Kidney (tissue), 14 donors: ENCODE measurements around the gene CTSW. TPM values are rescaled to one million over a fixed set of nuclear protein-coding genes. Genes with fewer than 3 reads are reported as not detected.

Experiments
- DNase-seq, 5 donors: peaks; one replicate each; pipeline ENCODE4 v3.0.0-alpha.2; 2013 to 2020
- FAIRE-seq: peaks from 2 replicates; lab custom pipeline; 2012; peaks lifted over from hg19 to GRCh38; lab: Jason Lieb, UNC
- H3K27ac ChIP-seq, 2 donors: one replicate each; pipeline ENCODE4 v1.7.0; 2013; ENCODE audit warnings: low read depth in 2 of 2, low read length in 2 of 2, inconsistent platforms in 1 of 2
- H3K27me3 ChIP-seq: one replicate; pipeline ENCODE4 v1.7.1; 2013; ENCODE audit warnings: low read length, inconsistent platforms; ENCODE audit not compliant: control insufficient read depth, insufficient read depth
- H3K36me3 ChIP-seq, 3 donors: one replicate each; pipeline versions ENCODE4 v1.7.0 to v1.7.1; 2013; ENCODE audit warnings: low read length in 3 of 3, control low read depth in 1 of 3, inconsistent platforms in 1 of 3; ENCODE audit not compliant: insufficient read depth in 3 of 3, control insufficient read depth in 2 of 3
- H3K4me1 ChIP-seq, 3 donors: one replicate each; pipeline versions ENCODE4 v1.7.0 to v1.7.1; 2013; ENCODE audit warnings: low read length in 3 of 3, inconsistent platforms in 1 of 3, low read depth in 1 of 3; ENCODE audit not compliant: control insufficient read depth in 2 of 3, insufficient read depth in 2 of 3
- H3K4me3 ChIP-seq, 3 donors: one replicate each; pipeline versions ENCODE4 v1.7.0 to v1.8.1; 2013; ENCODE audit warnings: low read length in 3 of 3, control low read depth in 1 of 3, inconsistent platforms in 1 of 3
- H3K9ac ChIP-seq, 3 donors: one replicate each; pipeline versions ENCODE4 v1.7.0 to v1.7.1; 2013; ENCODE audit warnings: low read length in 3 of 3, control low read depth in 1 of 3, inconsistent platforms in 1 of 3
- H3K9me3 ChIP-seq, 3 donors: one replicate each; pipeline versions ENCODE4 v1.7.0 to v1.7.1; 2013; ENCODE audit warnings: low read length in 3 of 3, control low read depth in 1 of 3, inconsistent platforms in 1 of 3; ENCODE audit not compliant: control insufficient read depth in 2 of 3, insufficient read depth in 1 of 3
- intact Hi-C: fragments of 100-400 bp; cut with DNase I; formaldehyde crosslinking; loops from one replicate; pipeline ENCODE4 v1.11.1; 2022
- polyA plus RNA-seq: library from polyadenylated mRNA; stranded (reverse); fragments of 350-450 nt; fragmentation: Illumina TruSeq; extraction: RNeasy Lipid Tissue Mini Kit (QIAGEN cat#74804); gene quantifications from one replicate; pipeline ENCODE4 v1.2.3, GENCODE V29; 2014; ENCODE audit warnings: low read depth, low replicate concordance; ENCODE audit not compliant: insufficient read depth
- total RNA-seq: library from RNA; stranded (reverse); fragmentation: NEBNext Ultra II Directional; extraction: Animal tissue kit (Norgen Biotek cat#: 25700); gene quantifications from one replicate; pipeline ENCODE4 v1.2.1, GENCODE V29; 2021
- TF ChIP-seq, protein P1 (sequence below): IDR thresholded peaks from 3 replicates; pipeline ENCODE4 v1.5.1; 2012; ENCODE audit warnings: mild to moderate bottlenecking, moderate library complexity, borderline replicate concordance; ENCODE audit not compliant: insufficient read depth; ENCODE audit errors: extremely low read depth
- donor health status: control.
- donor health status: control.
- donor health status: control.
- donor health status: control.
- donor health status: control.
- donor health status: DM: yes; HTN: yes; CAD: no.
- donor health status: Normal renal cell carcinoma (clear cell type).

Gene CTSW
- total and polyA plus RNA-seq, 2 donors from 2014 or later = 1.3 to 3.9 TPM

DNA sequence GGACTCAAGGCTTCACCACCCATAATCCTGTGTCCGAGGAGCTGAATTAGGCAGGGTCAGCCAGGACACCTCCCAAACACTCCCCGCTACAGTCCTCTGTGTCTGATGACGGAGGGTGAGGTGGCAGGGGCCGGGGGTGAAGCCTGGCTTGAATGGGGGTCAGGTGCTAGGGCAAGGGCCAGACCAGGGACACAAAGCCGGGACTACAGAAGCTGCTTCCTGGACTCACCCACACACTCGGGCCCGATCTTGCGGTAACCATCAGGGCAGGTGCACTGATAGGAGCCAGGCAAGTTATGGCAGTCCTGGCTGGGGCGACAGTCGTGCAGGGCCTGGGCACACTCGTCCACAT lies 9.4 kb upstream of the CTSW start:
- TF ChIP-seq, protein P1, sequence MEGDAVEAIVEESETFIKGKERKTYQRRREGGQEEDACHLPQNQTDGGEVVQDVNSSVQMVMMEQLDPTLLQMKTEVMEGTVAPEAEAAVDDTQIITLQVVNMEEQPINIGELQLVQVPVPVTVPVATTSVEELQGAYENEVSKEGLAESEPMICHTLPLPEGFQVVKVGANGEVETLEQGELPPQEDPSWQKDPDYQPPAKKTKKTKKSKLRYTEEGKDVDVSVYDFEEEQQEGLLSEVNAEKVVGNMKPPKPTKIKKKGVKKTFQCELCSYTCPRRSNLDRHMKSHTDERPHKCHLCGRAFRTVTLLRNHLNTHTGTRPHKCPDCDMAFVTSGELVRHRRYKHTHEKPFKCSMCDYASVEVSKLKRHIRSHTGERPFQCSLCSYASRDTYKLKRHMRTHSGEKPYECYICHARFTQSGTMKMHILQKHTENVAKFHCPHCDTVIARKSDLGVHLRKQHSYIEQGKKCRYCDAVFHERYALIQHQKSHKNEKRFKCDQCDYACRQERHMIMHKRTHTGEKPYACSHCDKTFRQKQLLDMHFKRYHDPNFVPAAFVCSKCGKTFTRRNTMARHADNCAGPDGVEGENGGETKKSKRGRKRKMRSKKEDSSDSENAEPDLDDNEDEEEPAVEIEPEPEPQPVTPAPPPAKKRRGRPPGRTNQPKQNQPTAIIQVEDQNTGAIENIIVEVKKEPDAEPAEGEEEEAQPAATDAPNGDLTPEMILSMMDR = no peak
- no peaks in the 10 kb centered on the region for H3K9me3 ChIP-seq
- peaks cover 0 to 16% (median 3%) of the 10 kb centered on the region in 3 donors for H3K4me1 ChIP-seq
- H3K27ac ChIP-seq = no peak overlapping the region
- peaks cover 0 to 19% (median 5%) of the 10 kb centered on the region in 3 donors for H3K36me3 ChIP-seq
- no peak for FAIRE-seq
- no peaks in the 10 kb centered on the region for H3K27me3 ChIP-seq
- H3K9ac ChIP-seq = peak overlapping the region in 1 of 3 donors; percentile 1
- peak overlapping the region in 1 of 3 donors; percentile 20 for H3K4me3 ChIP-seq
- intact Hi-C loops = no loop called here
- peak in 1 of 5 donors; percentile 73 for DNase-seq

DNA sequence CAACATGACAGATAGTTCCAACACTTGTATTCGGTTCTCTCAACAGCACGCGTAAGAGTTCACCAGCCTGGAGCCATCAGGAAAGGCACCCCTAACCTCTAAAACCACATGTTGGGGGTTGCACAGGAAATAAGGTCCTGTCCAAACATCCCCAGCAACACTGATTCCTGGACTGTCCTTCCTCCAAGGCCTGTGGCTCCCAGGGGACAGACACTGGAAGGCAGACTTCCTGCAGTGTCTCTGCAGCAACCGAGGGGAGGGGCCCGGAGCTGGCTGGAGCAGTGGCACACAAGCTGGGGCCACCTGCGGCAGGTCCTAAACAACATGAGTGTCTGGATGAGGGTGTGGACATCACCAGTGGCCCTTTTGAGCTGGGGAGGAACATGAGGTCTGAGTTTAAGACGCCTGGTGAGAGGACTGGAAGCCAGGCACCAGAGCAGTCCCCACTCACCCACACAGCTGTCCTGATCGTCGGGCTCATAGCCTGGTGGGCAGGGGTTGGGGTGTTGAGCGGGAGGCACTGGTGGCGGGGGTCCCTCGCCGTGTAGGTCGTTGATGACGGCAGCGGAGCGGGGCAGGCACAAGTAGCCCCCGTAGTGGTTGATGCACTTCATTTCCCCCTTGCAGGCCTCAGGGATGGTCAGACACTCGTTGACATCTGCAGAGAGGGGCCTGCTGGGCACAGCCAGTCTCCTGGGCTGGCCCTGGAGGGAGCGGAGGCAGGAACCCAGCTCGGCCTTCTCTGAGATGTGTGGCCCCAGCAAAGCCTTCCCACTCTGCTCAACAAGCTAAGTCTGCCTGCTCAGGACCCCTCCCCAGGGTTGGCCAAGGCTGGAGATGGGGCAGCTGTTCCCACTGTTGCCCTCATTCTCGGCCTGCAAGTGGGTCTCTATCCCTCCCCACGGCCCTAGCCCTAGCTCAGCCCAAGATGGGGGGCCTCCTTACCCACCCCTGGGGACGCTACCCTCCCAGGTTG lies 8.6 kb upstream of the CTSW start:
- H3K9ac ChIP-seq = peak overlapping the region in 1 of 3 donors; percentile 73
- H3K4me1 ChIP-seq = peaks cover 0 to 16% (median 3%) of the 10 kb centered on the region in 3 donors
- no peaks in the 10 kb centered on the region for H3K9me3 ChIP-seq
- peak overlapping the region in 1 of 2 donors; percentile 32 for H3K27ac ChIP-seq
- H3K27me3 ChIP-seq = no peaks in the 10 kb centered on the region
- FAIRE-seq = no peak
- peaks cover 0 to 15% (median 2%) of the 10 kb centered on the region in 3 donors for H3K36me3 ChIP-seq
- intact Hi-C loops = no loop called here
- H3K4me3 ChIP-seq = peak overlapping the region in 1 of 3 donors; percentile 20
- TF ChIP-seq, protein P1 = no peak
- peak in 2 of 5 donors; percentile 29 to 90 for DNase-seq

DNA sequence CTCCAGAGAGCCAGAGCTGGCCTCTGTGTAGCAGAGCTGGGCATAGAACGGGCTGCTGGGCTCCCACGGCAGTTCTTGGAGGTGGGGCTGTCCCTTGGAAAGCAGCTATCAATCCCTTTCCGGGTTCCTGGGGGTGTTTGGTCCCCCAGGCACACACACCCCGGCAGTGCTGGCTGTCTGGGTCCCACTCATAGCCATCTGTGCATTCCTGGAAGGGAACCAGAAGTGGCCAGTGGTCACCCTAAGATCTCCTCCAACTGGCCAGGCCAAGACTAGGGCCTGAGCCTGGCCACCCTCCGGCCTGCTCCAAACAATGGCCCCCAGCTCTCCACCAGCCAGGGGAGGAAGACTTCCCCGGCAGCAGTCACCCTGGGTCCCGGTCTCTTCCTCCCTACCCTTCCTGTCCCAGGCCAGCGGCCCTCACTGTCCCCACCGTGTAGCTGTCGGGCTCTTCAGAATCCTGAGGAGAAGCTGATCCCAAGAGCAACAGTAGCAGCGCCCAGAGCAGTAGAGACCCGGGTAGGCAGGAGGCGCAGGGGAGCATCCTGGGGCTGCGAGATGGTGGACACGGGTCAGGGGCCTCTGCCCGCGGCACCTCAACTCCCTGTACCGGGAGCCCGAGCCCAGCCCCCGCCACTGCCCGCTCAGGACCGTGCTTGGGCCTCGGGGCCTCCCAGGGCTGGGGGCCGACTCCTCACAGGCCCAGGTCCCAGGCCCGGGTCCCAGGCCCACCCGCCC lies 7.7 kb upstream of the CTSW start:
- Histone ChIP-seq H3K4me3 (peak overlapping the region; percentile 20 to 50 (median 44)), H3K9ac (peak overlapping the region in 2 of 3 donors; percentile 73 to 80), H3K27me3 (no peaks in the 10 kb centered on the region), H3K9me3 (no peaks in the 10 kb centered on the region), H3K27ac (peak overlapping the region; percentile 70 to 76), H3K4me1 (peaks cover 0 to 16% (median 3%) of the 10 kb centered on the region in 3 donors), H3K36me3 (peaks cover 0 to 9% (median 2%) of the 10 kb centered on the region in 3 donors)
- DNase-seq (peak in 4 of 5 donors; percentile 31 to 86 (median 42)), FAIRE-seq (no peak)
- intact Hi-C loops = no loop called here
- TF ChIP-seq, protein P1 = no peak
